Hematopoietic multipotent progenitor cell treated with erythropoietin and hydrocortisone succinate and interleukin-3 and kit ligand, for 8 days (in vitro differentiated cells): ENCODE measurements around the gene EGFLAM.

Experiments used
- DNase-seq: peaks from one replicate; pipeline ENCODE4 v3.0.0-alpha.2; 2015

Gene EGFLAM

GRCh38 chr5:38267372-38267771 is 9.0 kb downstream of the EGFLAM start:
- no peak for DNase-seq

GRCh38 chr5:38273626-38274025 is 15.3 kb downstream of the EGFLAM start:
- no peak for DNase-seq

GRCh38 chr5:38274370-38274769 is 16.0 kb downstream of the EGFLAM start:
- DNase-seq, result no peak

- DNase-seq, result no peak
Observed at GRCh38 chr5:38284384-38284783, 26.0 kb downstream of the EGFLAM start.

GRCh38 chr5:38285226-38285625 is 26.9 kb downstream of the EGFLAM start:
- DNase-seq, result no peak

GRCh38 chr5:38286002-38286401 is 27.6 kb downstream of the EGFLAM start:
- DNase-seq, result no peak

- no peak for DNase-seq
Observed at GRCh38 chr5:38287124-38287523, 28.8 kb downstream of the EGFLAM start.

GRCh38 chr5:38289457-38289856 is 31.1 kb downstream of the EGFLAM start:
- DNase-seq, result no peak

GRCh38 chr5:38290028-38290653 is 31.8 kb downstream of the EGFLAM start:
- no peak for DNase-seq

GRCh38 chr5:38291355-38291754 is 33.0 kb downstream of the EGFLAM start:
- DNase-seq, result no peak

GRCh38 chr5:38292228-38292627 is 33.9 kb downstream of the EGFLAM start:
- no peak for DNase-seq

- no peak for DNase-seq
Observed at GRCh38 chr5:38295751-38296150, 37.4 kb downstream of the EGFLAM start.

GRCh38 chr5:38297830-38298608 is 39.7 kb downstream of the EGFLAM start:
- no peak for DNase-seq

- DNase-seq, result no peak
Observed at GRCh38 chr5:38299585-38299984, 41.2 kb downstream of the EGFLAM start.

GRCh38 chr5:38305148-38305547 is 46.8 kb downstream of the EGFLAM start:
- DNase-seq, result no peak

GRCh38 chr5:38307845-38308244 is 49.5 kb downstream of the EGFLAM start:
- no peak for DNase-seq

- DNase-seq, result no peak
Observed at GRCh38 chr5:38316544-38317224, 58.3 kb downstream of the EGFLAM start.

- no peak for DNase-seq
Observed at GRCh38 chr5:38317868-38318267, 59.5 kb downstream of the EGFLAM start.

- DNase-seq, result no peak
Observed at GRCh38 chr5:38319491-38319890, 61.1 kb downstream of the EGFLAM start.

- DNase-seq, result no peak
Observed at GRCh38 chr5:38321978-38322377, 63.6 kb downstream of the EGFLAM start.

- no peak for DNase-seq
Observed at GRCh38 chr5:38323645-38324295, 65.4 kb downstream of the EGFLAM start.

GRCh38 chr5:38329132-38329715 is 70.9 kb downstream of the EGFLAM start:
- no peak for DNase-seq

GRCh38 chr5:38330207-38330606 is 71.8 kb downstream of the EGFLAM start:
- no peak for DNase-seq
